Right lobe of liver (tissue), 6 donors: ENCODE data around the gene CEACAM6. TPM values are rescaled to one million over a fixed set of nuclear protein-coding genes. Genes with fewer than 3 reads are reported as not detected.

Experiments
- ATAC-seq, 4 donors: fragments of 200-7000 bp; cut with Tn5 transposase; one replicate each; pipeline ENCODE4 v1.9.1; 2020; ENCODE audit warnings: mild to moderate bottlenecking in 4 of 4, moderate library complexity in 4 of 4
- DNase-seq, 3 donors: peaks; one replicate each; pipeline ENCODE4 v3.0.0-alpha.2; 2020
- H3K27ac ChIP-seq, 3 donors: fragments of 200-600 bp; one replicate each; pipeline ENCODE4 v1.8.0; 2022
- H3K27me3 ChIP-seq, 2 donors: fragments of 200-600 bp; one replicate each; pipeline ENCODE4 v1.8.0; 2022
- H3K36me3 ChIP-seq, 4 donors: fragments of 200-600 bp; sonication (generic) in 1 of 4; one replicate each; pipeline versions ENCODE4 v1.5.1 to v1.8.0; 2017 to 2022; ENCODE audit warnings: control low read depth in 1 of 4
- H3K4me1 ChIP-seq, 4 donors: fragments of 200-600 bp; sonication (generic) in 1 of 4; one replicate each; pipeline versions ENCODE4 v1.5.1 to v1.8.0; 2017 to 2022; ENCODE audit warnings: control low read depth in 1 of 4
- H3K4me3 ChIP-seq, 3 donors: fragments of 200-600 bp; one replicate each; pipeline ENCODE4 v1.8.0; 2022
- H3K9me3 ChIP-seq, 4 donors: fragments of 200-600 bp; sonication (generic) in 1 of 4; one replicate each; pipeline versions ENCODE4 v1.5.1 to v1.8.0; 2017 to 2022; ENCODE audit warnings: control low read depth in 1 of 4
- POLR2A ChIP-seq: fragments of 450-650 bp; IDR thresholded peaks from one replicate; pipeline ENCODE4 v1.6.1; 2017; ENCODE audit warnings: antibody characterized with exemption, mild to moderate bottlenecking
- WGBS: methylation state at CpG from one replicate; pipeline ENCODE4 v1.1.6; 2018; ENCODE audit warnings: low coverage, low lambda C conversion rate; ENCODE audit not compliant: insufficient coverage; ENCODE audit errors: missing lambda C conversion rate; 5-methylcytosine and 5-hydroxymethylcytosine counted together
- intact Hi-C, 2 donors: fragments of 100-400 bp; cut with DNase I; formaldehyde crosslinking; loops; one replicate each; pipeline versions ENCODE4 v1.11.2 to v1.14.1; 2022
- total RNA-seq, 6 experiments: library from RNA; depleted of rRNA in 2 of 6; stranded (reverse); fragments of >200 nt in 2 of 6; fragmentation: NEBNext Ultra II Directional in 3 of 6; extraction: Animal tissue kit (Norgen Biotek cat#: 25700) in 3 of 6; gene quantifications; one replicate each; pipeline versions ENCODE4 v1.1.0 to v1.2.4, GENCODE V29; 2016 to 2023
- TF ChIP-seq, protein P1 (sequence below), 4 donors: fragments of 200-600 bp in 3 of 4; fragments of 450-650 bp in 1 of 4; IDR thresholded peaks; one replicate each; pipeline versions ENCODE4 v1.5.1 to v1.8.0; 2016 to 2022; ENCODE audit warnings: antibody characterized with exemption in 4 of 4, mild to moderate bottlenecking in 2 of 4
- donor health status: DM: no; HTN: yes; CAD: no.
- donor health status: DM: no; HTN: no; CAD: no.
- donor health status: DM: no; HTN: no; CAD: no.
- donor health status: DM: no; HTN: yes; CAD: no.
- donor health status: DM: no; HTN: yes; CAD: no.

The CEACAM6 gene
- total RNA-seq, 6 experiments from 2014 or later: 0.18 to 0.44 (median 0.23) TPM; not detected in 2

DNA sequence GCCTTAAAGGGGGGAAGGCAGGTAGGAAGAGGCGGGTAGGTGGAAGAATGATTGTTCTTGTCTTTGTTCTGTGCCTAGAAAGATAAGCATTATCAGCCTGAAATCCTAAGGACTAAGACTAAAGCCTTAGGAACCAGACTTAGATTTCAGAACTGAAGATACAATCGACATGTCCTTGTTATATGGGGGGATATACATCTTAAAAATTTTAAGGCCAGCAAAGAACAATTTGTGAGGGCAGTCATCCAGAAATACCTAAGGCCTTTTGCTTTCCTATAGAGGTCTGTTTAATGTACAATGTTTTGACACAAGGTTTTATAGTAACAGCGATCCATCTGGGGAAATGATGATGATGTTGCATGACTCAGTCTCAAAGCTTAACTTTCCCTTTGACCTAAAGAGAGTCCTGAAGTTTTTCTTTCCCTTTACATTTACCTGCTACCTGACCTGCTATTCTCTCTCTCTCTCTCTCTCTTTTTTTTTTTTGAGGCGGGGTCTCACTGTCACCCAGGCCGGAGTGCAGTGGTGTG is 20.2 kb upstream of the CEACAM6 start:
- Histone ChIP-seq H3K9me3 (no peaks in the 10 kb centered on the region), H3K4me1 (no peaks in the 10 kb centered on the region), H3K36me3 (no peaks in the 10 kb centered on the region), H3K4me3 (no peak overlapping the region), H3K27ac (no peak overlapping the region), H3K27me3 (no peaks in the 10 kb centered on the region)
- intact Hi-C loops: no loop called here
- WGBS: 47% methylated on average over 5 of the region's 5 CpGs
- no peak for ATAC-seq
- DNase-seq: no peak
- TF ChIP-seq, protein P1, sequence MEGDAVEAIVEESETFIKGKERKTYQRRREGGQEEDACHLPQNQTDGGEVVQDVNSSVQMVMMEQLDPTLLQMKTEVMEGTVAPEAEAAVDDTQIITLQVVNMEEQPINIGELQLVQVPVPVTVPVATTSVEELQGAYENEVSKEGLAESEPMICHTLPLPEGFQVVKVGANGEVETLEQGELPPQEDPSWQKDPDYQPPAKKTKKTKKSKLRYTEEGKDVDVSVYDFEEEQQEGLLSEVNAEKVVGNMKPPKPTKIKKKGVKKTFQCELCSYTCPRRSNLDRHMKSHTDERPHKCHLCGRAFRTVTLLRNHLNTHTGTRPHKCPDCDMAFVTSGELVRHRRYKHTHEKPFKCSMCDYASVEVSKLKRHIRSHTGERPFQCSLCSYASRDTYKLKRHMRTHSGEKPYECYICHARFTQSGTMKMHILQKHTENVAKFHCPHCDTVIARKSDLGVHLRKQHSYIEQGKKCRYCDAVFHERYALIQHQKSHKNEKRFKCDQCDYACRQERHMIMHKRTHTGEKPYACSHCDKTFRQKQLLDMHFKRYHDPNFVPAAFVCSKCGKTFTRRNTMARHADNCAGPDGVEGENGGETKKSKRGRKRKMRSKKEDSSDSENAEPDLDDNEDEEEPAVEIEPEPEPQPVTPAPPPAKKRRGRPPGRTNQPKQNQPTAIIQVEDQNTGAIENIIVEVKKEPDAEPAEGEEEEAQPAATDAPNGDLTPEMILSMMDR (IDR thresholded peaks at IDR 0.05): no peak
- no peak for TF ChIP-seq POLR2A

DNA sequence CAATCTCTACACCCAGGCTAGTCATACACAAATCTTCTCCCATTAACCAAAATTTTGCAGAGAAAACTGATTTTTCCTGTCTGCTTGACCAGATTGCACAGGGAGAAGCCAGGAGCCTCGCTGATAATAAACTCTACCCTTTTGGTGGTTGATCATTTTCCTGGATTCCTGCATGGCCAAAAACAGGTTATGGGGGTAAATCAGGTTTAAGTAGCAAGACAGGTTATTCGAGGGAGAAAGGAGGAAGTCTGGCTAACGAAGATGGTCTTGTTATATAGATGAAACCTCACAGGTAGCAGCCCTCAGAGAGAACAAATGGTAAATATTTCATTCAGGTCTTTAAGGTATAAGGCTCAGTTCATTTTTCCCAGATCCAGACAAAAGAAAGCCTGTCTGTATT is 16.0 kb upstream of the CEACAM6 start:
- WGBS: 37% methylated on average over 3 of the region's 3 CpGs
- Histone ChIP-seq H3K36me3 (no peaks in the 10 kb centered on the region), H3K27ac (no peak overlapping the region), H3K9me3 (no peaks in the 10 kb centered on the region), H3K4me1 (no peaks in the 10 kb centered on the region), H3K27me3 (no peaks in the 10 kb centered on the region), H3K4me3 (no peak overlapping the region)
- intact Hi-C loops: no loop called here
- ATAC-seq: no peak
- TF ChIP-seq, protein P1 (IDR thresholded peaks at IDR 0.05): no peak
- no peak for TF ChIP-seq POLR2A
- DNase-seq: no peak

DNA sequence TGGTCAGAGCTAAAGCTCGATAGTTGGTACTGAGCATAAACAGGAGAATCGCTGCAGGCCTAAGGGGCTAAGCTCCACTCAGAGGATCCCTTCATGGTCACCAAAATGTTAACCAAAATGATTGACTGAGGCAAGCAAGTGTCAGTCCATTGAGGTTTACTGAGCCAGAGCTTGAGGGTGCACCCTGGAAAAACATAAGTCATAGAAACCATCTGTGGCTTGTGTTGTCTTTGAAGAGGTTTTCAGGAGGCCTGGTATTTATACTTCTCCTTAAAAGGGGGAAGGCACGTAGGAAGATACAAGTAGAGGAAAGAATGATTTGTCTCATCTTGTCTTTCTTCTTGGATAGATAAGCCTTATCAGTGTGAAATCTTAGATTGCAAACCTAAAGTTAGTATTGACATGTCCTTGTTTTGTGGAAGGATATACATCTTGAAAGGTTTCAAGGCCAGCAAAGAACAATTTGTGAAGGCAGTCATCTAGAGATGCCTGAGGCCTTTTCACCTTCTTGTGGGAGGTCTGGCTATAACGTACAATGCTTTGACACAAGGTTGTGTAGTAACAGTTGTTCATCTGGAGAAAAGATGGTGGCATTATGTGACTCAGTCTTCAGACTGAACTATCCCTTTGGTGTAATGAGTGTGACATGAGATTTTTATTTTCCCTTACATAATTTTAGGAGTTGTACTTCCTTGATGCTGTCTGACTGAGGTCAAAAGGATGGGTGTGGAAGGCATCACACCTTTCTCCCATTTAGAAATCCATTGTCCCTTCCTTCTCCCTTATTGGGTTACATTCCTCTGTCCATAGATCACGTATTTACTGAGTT is 14.7 kb upstream of the CEACAM6 start:
- no peaks in the 10 kb centered on the region for H3K36me3 ChIP-seq
- intact Hi-C loops: no loop called here
- H3K9me3 ChIP-seq: no peaks in the 10 kb centered on the region
- TF ChIP-seq, protein P1 (IDR thresholded peaks at IDR 0.05): no peak
- no peak for TF ChIP-seq POLR2A
- ATAC-seq: no peak
- no peak overlapping the region for H3K27ac ChIP-seq
- DNase-seq: no peak
- no peaks in the 10 kb centered on the region for H3K4me1 ChIP-seq
- H3K4me3 ChIP-seq: no peak overlapping the region
- 29% methylated on average over 3 of the region's 5 CpGs for WGBS
- no peaks in the 10 kb centered on the region for H3K27me3 ChIP-seq

DNA sequence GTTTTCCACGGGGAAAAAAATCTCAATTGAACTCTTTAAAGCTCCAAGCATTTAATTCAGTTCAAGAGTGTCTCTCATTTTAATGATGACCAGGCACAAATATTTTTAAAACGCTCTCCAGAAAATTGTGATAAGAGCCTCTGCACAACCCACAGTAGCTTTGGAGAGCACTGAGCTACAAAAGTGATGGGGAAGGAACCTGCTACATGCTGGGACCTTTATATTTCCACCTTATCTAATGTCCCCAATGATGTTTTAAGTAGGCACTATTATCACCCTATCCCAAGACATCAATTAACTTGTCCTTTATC is 14.1 kb upstream of the CEACAM6 start:
- no peak overlapping the region for H3K27ac ChIP-seq
- no peak overlapping the region for H3K4me3 ChIP-seq
- no peak for TF ChIP-seq POLR2A
- ATAC-seq: no peak
- intact Hi-C loops: no loop called here
- no peaks in the 10 kb centered on the region for H3K9me3 ChIP-seq
- no peaks in the 10 kb centered on the region for H3K27me3 ChIP-seq
- DNase-seq: no peak
- 30% methylated on average over 2 of the region's 2 CpGs for WGBS
- no peaks in the 10 kb centered on the region for H3K4me1 ChIP-seq
- H3K36me3 ChIP-seq: no peaks in the 10 kb centered on the region

DNA sequence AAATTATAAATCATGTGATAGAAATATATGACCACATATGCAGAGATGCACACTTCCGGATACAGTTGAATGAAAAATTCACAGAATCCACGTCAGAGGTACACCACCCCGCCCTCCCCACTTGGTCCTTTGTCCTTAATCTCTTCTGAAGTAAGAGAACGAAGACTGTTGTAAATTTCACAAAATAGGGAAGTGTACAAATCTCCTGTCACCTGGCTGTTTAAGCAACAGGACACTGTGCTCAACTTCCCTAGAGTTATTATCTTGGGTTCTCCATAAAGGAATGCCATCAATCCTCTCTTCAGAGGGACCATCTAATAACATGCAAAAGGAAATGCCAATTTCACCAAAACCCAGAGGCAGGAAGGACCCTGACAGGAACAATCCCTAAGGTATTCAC is 10.5 kb upstream of the CEACAM6 start:
- Histone ChIP-seq H3K9me3 (no peaks in the 10 kb centered on the region), H3K36me3 (no peaks in the 10 kb centered on the region), H3K27me3 (no peaks in the 10 kb centered on the region), H3K4me1 (no peaks in the 10 kb centered on the region), H3K4me3 (no peak overlapping the region), H3K27ac (no peak overlapping the region)
- ATAC-seq (no peak), DNase-seq (no peak)
- no peak for TF ChIP-seq POLR2A
- TF ChIP-seq, protein P1 (IDR thresholded peaks at IDR 0.05): no peak
- intact Hi-C loops: no loop called here
- 35% methylated on average over 4 of the region's 4 CpGs for WGBS
